SK-N-SH (cell line): Measurements from ENCODE around the gene WDCP. TPM values are rescaled to one million over a fixed set of nuclear protein-coding genes. Genes with fewer than 3 reads are reported as not detected.

Experiments
- CTCF ChIA-PET: fragments of 300-600, 350-600 bp; formaldehyde crosslinking; extraction: SDS; loops from one replicate; lab custom pipeline; 2021; lab: Yijun Ruan, JAX
- POLR2A ChIA-PET: fragments of 350-600 bp; sonication (Branson Sonifier 250); formaldehyde crosslinking; extraction: SDS; loops from one replicate; lab custom pipeline; 2020; ENCODE audit warnings: antibody characterized with exemption, inconsistent platforms; lab: Yijun Ruan, JAX
- DNase-seq: peaks from one replicate; pipeline ENCODE4 v3.0.0; 2012
- H2AFZ ChIP-seq: fragments of 200-600 bp; sonication (generic); 2 replicates; pipeline ENCODE4 v1.8.1; 2016; ENCODE audit warnings: antibody characterized with exemption, mild to moderate bottlenecking, low read depth
- H3F3A ChIP-seq: fragments of 200-600 bp; sonication (generic); replicated peaks from 2 replicates; pipeline ENCODE3; 2016; ENCODE audit warnings: antibody characterized with exemption, mild to moderate bottlenecking; ENCODE audit not compliant: insufficient read depth
- H3K27ac ChIP-seq, 2 experiments: fragments of 200-500 bp in 1 of 2; fragments of 200-600 bp in 1 of 2; sonication (Bioruptor generic) in 1 of 2; sonication (generic), shearing (Covaris generic) in 1 of 2; 2 replicates each; pipeline versions ENCODE4 v1.5.1 to v1.6.1; 2014 to 2016; ENCODE audit warnings: low read depth in 2 of 2, inconsistent platforms in 1 of 2, low read length in 1 of 2, mild to moderate bottlenecking in 1 of 2, mixed read lengths in 1 of 2
- H3K27me3 ChIP-seq: fragments of 200-600 bp; sonication (generic), shearing (Covaris generic); 2 replicates; pipeline ENCODE4 v1.6.1; 2016; ENCODE audit warnings: mixed run types; ENCODE audit not compliant: insufficient read depth
- H3K36me3 ChIP-seq, 2 experiments: fragments of 200-500 bp in 1 of 2; fragments of 200-600 bp in 1 of 2; sonication (Bioruptor generic) in 1 of 2; sonication (generic) in 1 of 2; replicated peaks in 1 of 2; 2 replicates each; pipeline versions ENCODE3 to v1.5.1; 2014 to 2016; ENCODE audit warnings: low read length in 1 of 2, mild to moderate bottlenecking in 1 of 2; ENCODE audit not compliant: insufficient read depth in 2 of 2, control insufficient read depth in 1 of 2
- H3K4me1 ChIP-seq, 2 experiments: fragments of 200-500 bp in 1 of 2; fragments of 200-600 bp in 1 of 2; sonication (Bioruptor generic) in 1 of 2; sonication (generic), shearing (Covaris generic) in 1 of 2; 2 replicates each; pipeline versions ENCODE4 v1.5.1 to v1.6.1; 2014 to 2016; ENCODE audit warnings: low read depth in 1 of 2, low read length in 1 of 2, mixed run types in 1 of 2; ENCODE audit not compliant: insufficient read depth in 2 of 2, control insufficient read depth in 1 of 2
- H3K4me2 ChIP-seq: fragments of 200-600 bp; sonication (generic), shearing (Covaris generic); 2 replicates; pipeline ENCODE4 v1.6.1; 2017; ENCODE audit warnings: mixed run types
- H3K4me3 ChIP-seq, 2 experiments: fragments of 200-500 bp in 1 of 2; fragments of 200-600 bp in 1 of 2; sonication (Bioruptor generic) in 1 of 2; sonication (generic), shearing (Covaris generic) in 1 of 2; 2 replicates each; pipeline versions ENCODE4 v1.5.1 to v1.8.1; 2014 to 2016; ENCODE audit warnings: low read depth in 2 of 2, inconsistent platforms in 1 of 2, low read length in 1 of 2, mild to moderate bottlenecking in 1 of 2, mixed read lengths in 1 of 2, moderate library complexity in 1 of 2
- H3K79me2 ChIP-seq: fragments of 200-600 bp; sonication (generic); 2 replicates; pipeline ENCODE4 v1.8.1; 2017; ENCODE audit warnings: mild to moderate bottlenecking; ENCODE audit not compliant: insufficient read depth
- H3K9ac ChIP-seq: fragments of 200-600 bp; sonication (generic); 2 replicates; pipeline ENCODE4 v1.6.1; 2017; ENCODE audit warnings: mixed run types
- H3K9me2 ChIP-seq: fragments of 200-600 bp; sonication (generic); 2 replicates; pipeline ENCODE4 v1.6.1; 2017; ENCODE audit warnings: mixed run types
- H3K9me3 ChIP-seq: fragments of 200-600 bp; sonication (generic); 2 replicates; pipeline ENCODE4 v1.6.1; 2017; ENCODE audit warnings: mixed run types, mild to moderate bottlenecking, moderate library complexity
- H4K20me1 ChIP-seq: fragments of 200-600 bp; sonication (generic); 2 replicates; pipeline ENCODE4 v1.6.1; 2017; ENCODE audit warnings: mild to moderate bottlenecking, mixed run types; ENCODE audit not compliant: insufficient read depth
- CHD2 ChIP-seq: fragments of 150-350 bp; IDR thresholded peaks from 2 replicates; pipeline ENCODE4 v1.6.1; 2018; ENCODE audit warnings: low read length; ENCODE audit not compliant: partially characterized antibody
- CTCF ChIP-seq: fragments of 200-600 bp; sonication (generic); IDR thresholded peaks from 2 replicates; pipeline ENCODE4 v1.6.1; 2017; ENCODE audit warnings: antibody characterized with exemption, mild to moderate bottlenecking, moderate library complexity
- ELF1 ChIP-seq: IDR thresholded peaks from 2 replicates; pipeline ENCODE4 v1.4.0; 2012
- EP300 ChIP-seq, 2 experiments: IDR thresholded peaks; 2 replicates each; pipeline versions ENCODE4 v1.4.0 to v1.6.1; 2012; ENCODE audit warnings: borderline replicate concordance in 1 of 2, low read depth in 1 of 2, low read length in 1 of 2
- FOSL2 ChIP-seq: IDR thresholded peaks from 2 replicates; pipeline ENCODE4 v1.4.0; 2012; ENCODE audit warnings: low read depth, mild to moderate bottlenecking, moderate library complexity, borderline replicate concordance
- FOXM1 ChIP-seq: IDR thresholded peaks from 2 replicates; pipeline ENCODE4 v1.4.0; 2012; ENCODE audit warnings: low read depth, mild to moderate bottlenecking
- IRF3 ChIP-seq: fragments of 150-350 bp; IDR thresholded peaks from 2 replicates; pipeline ENCODE4 v1.6.1; 2016; ENCODE audit warnings: mild to moderate bottlenecking, low read depth, low read length
- JUND ChIP-seq: IDR thresholded peaks from 2 replicates; pipeline ENCODE4 v1.4.0; 2012
- MEF2A ChIP-seq: IDR thresholded peaks from 2 replicates; pipeline ENCODE4 v1.4.0; 2012; ENCODE audit warnings: low read depth, borderline replicate concordance
- MXI1 ChIP-seq: IDR thresholded peaks from 2 replicates; pipeline ENCODE4 v1.6.1; 2012; ENCODE audit warnings: mild to moderate bottlenecking, low read depth, low read length, improper control_type of control experiment
- NFIC ChIP-seq: IDR thresholded peaks from 2 replicates; pipeline ENCODE4 v1.4.0; 2012; ENCODE audit warnings: borderline replicate concordance
- POLR2AphosphoS5 ChIP-seq: IDR thresholded peaks from 2 replicates; pipeline ENCODE4 v1.6.1; 2012; ENCODE audit warnings: low read depth, low read length
- RCOR1 ChIP-seq: fragments of 150-350 bp; IDR thresholded peaks from 2 replicates; pipeline ENCODE4 v1.6.1; 2017; ENCODE audit warnings: antibody characterized with exemption, low read length
- RFX5 ChIP-seq: IDR thresholded peaks from 2 replicates; pipeline ENCODE4 v1.6.1; 2012; ENCODE audit warnings: mild to moderate bottlenecking, improper control_type of control experiment, low read length
- SIN3A ChIP-seq: IDR thresholded peaks from 2 replicates; pipeline ENCODE4 v1.6.1; 2012; ENCODE audit warnings: low read depth, mild to moderate bottlenecking, low read length, moderate library complexity, borderline replicate concordance
- TEAD4 ChIP-seq: IDR thresholded peaks from 2 replicates; pipeline ENCODE4 v1.4.0; 2012; ENCODE audit warnings: mild to moderate bottlenecking, borderline replicate concordance; ENCODE audit not compliant: insufficient read depth
- YY1 ChIP-seq: IDR thresholded peaks from 2 replicates; pipeline ENCODE4 v1.4.0; 2012; ENCODE audit warnings: low read depth, mild to moderate bottlenecking
- WGBS: methylation state at CpG from one replicate; pipeline ENCODE4 v1.1.6; 2017; ENCODE audit warnings: low lambda C conversion rate; 5-methylcytosine and 5-hydroxymethylcytosine counted together
- polyA plus RNA-seq, 3 experiments: library from polyadenylated mRNA; depleted of rRNA; stranded (reverse); fragments of >200 nt; gene quantifications; 2 replicates each; pipeline ENCODE4 v1.2.3, GENCODE V29; 2012
- TF ChIP-seq, protein P1 (sequence below): IDR thresholded peaks from 2 replicates; pipeline ENCODE4 v1.4.0; 2012; ENCODE audit warnings: low read depth

Gene WDCP
- polyA plus RNA-seq, 1 of the 3 experiments (the other 2 are of a cell fraction) = 7.1 TPM

DNA sequence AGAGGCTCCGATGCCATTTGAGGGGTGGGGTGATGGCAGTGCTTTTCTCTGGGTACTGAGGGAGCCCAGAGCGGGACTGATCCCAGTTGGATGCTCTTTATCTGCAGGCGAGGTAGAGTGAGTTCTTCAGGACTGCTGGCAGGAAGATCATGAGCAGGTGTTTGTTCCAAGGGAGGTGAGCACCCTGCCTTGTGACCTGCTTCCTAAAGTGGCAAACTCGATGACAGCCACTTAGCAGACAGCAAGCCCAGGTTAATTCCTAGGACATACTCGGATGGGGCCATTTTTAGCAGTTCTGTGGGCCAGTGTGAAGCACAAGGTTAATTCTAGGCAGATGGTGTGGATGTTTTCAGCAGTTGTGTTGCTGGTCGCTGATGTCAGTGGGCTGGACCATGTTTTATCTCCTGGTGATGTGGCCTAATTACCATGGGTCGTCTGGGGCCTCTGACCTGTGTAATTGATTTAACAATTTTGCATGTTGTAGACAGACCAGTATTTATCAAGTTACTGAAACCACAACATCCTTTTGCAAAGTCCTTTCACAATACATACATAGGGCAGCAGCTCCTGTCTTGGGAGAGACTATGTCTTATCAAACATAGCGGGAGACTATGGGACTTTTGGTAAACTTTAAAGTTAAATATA is 7.3 kb upstream of the WDCP start:
- H3K79me2 ChIP-seq = no peaks in the 10 kb centered on the region
- POLR2A ChIA-PET = interaction anchor here (1.0 kb wide), 1 partner anchor 12 kb away, joined by 4 read pairs; no protein-coding TSS in a partner anchor
- H3K4me3 ChIP-seq = no peak overlapping the region
- no peaks in the 10 kb centered on the region for H3K9me2 ChIP-seq
- peaks cover 0 to 11% of the 10 kb centered on the region in 2 experiments for H3K36me3 ChIP-seq
- peaks cover 9% of the 10 kb centered on the region for H3F3A ChIP-seq
- H3K27ac ChIP-seq = peak overlapping the region in 1 of 2 experiments; percentile 56; a peak in 1 of 4 replicates
- no peak overlapping the region for H2AFZ ChIP-seq
- no peak for TF ChIP-seq EP300 (IDR thresholded peaks at IDR 0.05; ENCODE audit: borderline replicate concordance in 1 of 2, low read depth in 1 of 2, low read length in 1 of 2)
- no peak for TF ChIP-seq MXI1
- TF ChIP-seq, protein P1, sequence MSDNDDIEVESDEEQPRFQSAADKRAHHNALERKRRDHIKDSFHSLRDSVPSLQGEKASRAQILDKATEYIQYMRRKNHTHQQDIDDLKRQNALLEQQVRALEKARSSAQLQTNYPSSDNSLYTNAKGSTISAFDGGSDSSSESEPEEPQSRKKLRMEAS = no peak
- no peak for TF ChIP-seq RFX5
- no peak for TF ChIP-seq RCOR1
- TF ChIP-seq IRF3 = no peak
- TF ChIP-seq JUND = no peak
- no peak for TF ChIP-seq ELF1
- no peak for TF ChIP-seq CTCF
- no peak for TF ChIP-seq YY1
- no peak for TF ChIP-seq CHD2
- TF ChIP-seq POLR2AphosphoS5 = no peak
- TF ChIP-seq SIN3A = no peak
- TF ChIP-seq MEF2A = no peak
- no peak for TF ChIP-seq TEAD4
- TF ChIP-seq NFIC = no peak
- TF ChIP-seq FOXM1 = no peak
- TF ChIP-seq FOSL2 = no peak
- DNase-seq = peak; percentile 37
- no peaks in the 10 kb centered on the region for H3K9me3 ChIP-seq
- H3K4me2 ChIP-seq = no peak overlapping the region
- no peak overlapping the region for H3K9ac ChIP-seq
- H3K27me3 ChIP-seq = no peaks in the 10 kb centered on the region
- CTCF ChIA-PET = interaction anchor here (1.5 to 1.9 kb wide), 4 partner anchors 12 to 230 kb away, joined by 3 to 4 read pairs (median 4); partner anchors contain the start of gene SF3B6
- no peaks in the 10 kb centered on the region for H4K20me1 ChIP-seq
- peaks cover 0 to 15% of the 10 kb centered on the region in 2 experiments; a peak in 1 of 4 replicates for H3K4me1 ChIP-seq
- 62% methylated on average over 8 of the region's 8 CpGs for WGBS
